ENCODE measurements around the gene OFD1. TPM values are rescaled to one million over a fixed set of nuclear protein-coding genes. Genes with fewer than 3 reads are reported as not detected.
"Not testable (repeated sequence)": the region's sequence is repeated elsewhere in the genome, so short reads cannot be mapped to it uniquely, and the experiment has no call there.

The OFD1 gene
- total and polyA plus RNA-seq, 2 of the 8 experiments (the other 6 are each of a cell fraction or from before 2014, with no cell fraction given): 8.0 to 23.4 TPM

DNA sequence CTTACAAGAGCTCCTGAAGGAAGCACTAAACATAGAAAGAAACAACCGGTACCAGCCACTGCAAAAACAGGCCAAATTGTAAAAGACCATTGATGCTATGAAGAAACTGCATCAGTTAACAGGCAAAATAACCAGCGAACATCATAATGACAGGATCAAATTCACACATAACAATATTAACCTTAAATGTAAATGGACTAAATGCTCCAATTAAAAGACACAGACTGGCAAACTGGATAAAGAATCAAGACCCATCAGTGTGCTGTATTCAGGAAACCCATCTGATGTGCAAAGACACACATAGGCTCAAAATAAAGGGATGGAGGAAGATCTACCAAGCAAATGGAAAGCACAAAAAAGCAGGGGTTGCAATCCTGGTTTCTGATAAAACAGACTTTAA lies 8.0 kb upstream of the OFD1 start:
- DNase-seq (ENCODE audit: low read depth in 1 of 2, low spot score in 2 of 2); H3K4ac ChIP-seq (replicated peaks; ENCODE audit: insufficient read length, low read depth, low read length); H3K9me3 ChIP-seq (ENCODE audit: insufficient read depth in 2 of 2, low read depth in 1 of 2, low read length in 1 of 2); H2BK120ac ChIP-seq (replicated peaks; ENCODE audit: low read depth, low read length); H3K18ac ChIP-seq (ENCODE audit: extremely low read depth, low read length); H3K4me3 ChIP-seq (ENCODE audit: extremely low read depth in 1 of 4, insufficient read depth in 2 of 4, low read depth in 3 of 4, low read length in 4 of 4); H3K23me2 ChIP-seq (ENCODE audit: low read depth, low read length); H3K9ac ChIP-seq (replicated peaks in 1 of 4; ENCODE audit: extremely low read depth in 1 of 4, low read depth in 3 of 4, low read length in 3 of 4); H4K20me1 ChIP-seq (replicated peaks in 1 of 2; ENCODE audit: control insufficient read depth in 1 of 2, insufficient read depth in 2 of 2, low read length in 2 of 2); H3K4me2 ChIP-seq (ENCODE audit: insufficient read depth in 1 of 2, low read depth in 2 of 2, low read length in 2 of 2); H2BK20ac ChIP-seq (ENCODE audit: low read length); FAIRE-seq; H4K91ac ChIP-seq (replicated peaks; ENCODE audit: insufficient read length, low read length); H3K23ac ChIP-seq (ENCODE audit: insufficient read length); H3K79me1 ChIP-seq (ENCODE audit: low read depth, low read length); H2AFZ ChIP-seq (ENCODE audit: low read length); H3K56ac ChIP-seq (replicated peaks; ENCODE audit: insufficient read length, low read depth, low read length); H2BK15ac ChIP-seq (ENCODE audit: low read length); H3K27me3 ChIP-seq (replicated peaks in 1 of 4; ENCODE audit: control insufficient read depth in 3 of 4, extremely low read depth in 1 of 4, insufficient read depth in 3 of 4, low read length in 3 of 4); H2BK5ac ChIP-seq (ENCODE audit: low read depth, low read length); H3K4me1 ChIP-seq (replicated peaks in 1 of 4; ENCODE audit: control insufficient read depth in 3 of 4, insufficient read depth in 4 of 4, low read length in 3 of 4); H3K36me3 ChIP-seq (ENCODE audit: control insufficient read depth in 2 of 4, insufficient read depth in 4 of 4, low read length in 3 of 4); H4K8ac ChIP-seq (ENCODE audit: extremely low read depth, insufficient read depth, low read length); H3K14ac ChIP-seq (ENCODE audit: insufficient read length); H4K5ac ChIP-seq (ENCODE audit: insufficient read length, low read depth, low read length); H2AK5ac ChIP-seq (ENCODE audit: low read depth, low read length); H2BK12ac ChIP-seq (ENCODE audit: low read depth, low read length); H3K27ac ChIP-seq (ENCODE audit: low read depth, low read length): not testable (repeated sequence)
- ChIA-PET CTCF (ENCODE audit: partially characterized antibody) (interaction anchor here (1.9 kb wide), 1 partner anchor 36 kb away, joined by 4 read pairs; no protein-coding TSS in a partner anchor), POLR2A (ENCODE audit: partially characterized antibody) (interaction anchor here (3.6 kb wide), 1 partner anchor 8 kb away, joined by 19 read pairs; the partner anchor contains the start of genes OFD1 and TRAPPC2)
- 83% methylated on average over 2 of the region's 2 CpGs; no CpG with 5 or more reads in 1 of the 2 experiments for WGBS, 2 experiments (ENCODE audit: extremely low coverage in 1 of 2, insufficient coverage in 1 of 2, insufficient read length in 1 of 2, insufficient replicate concordance in 2 of 2, low coverage in 1 of 2, low lambda C conversion rate in 2 of 2, missing lambda C conversion rate in 1 of 2)
- H3K79me2 ChIP-seq (ENCODE audit: control insufficient read depth in 1 of 2, insufficient read depth in 2 of 2, low read length in 2 of 2): peaks cover 0 to 16% of the 10 kb centered on the region in 2 experiments; a peak in 2 of 4 replicates

DNA sequence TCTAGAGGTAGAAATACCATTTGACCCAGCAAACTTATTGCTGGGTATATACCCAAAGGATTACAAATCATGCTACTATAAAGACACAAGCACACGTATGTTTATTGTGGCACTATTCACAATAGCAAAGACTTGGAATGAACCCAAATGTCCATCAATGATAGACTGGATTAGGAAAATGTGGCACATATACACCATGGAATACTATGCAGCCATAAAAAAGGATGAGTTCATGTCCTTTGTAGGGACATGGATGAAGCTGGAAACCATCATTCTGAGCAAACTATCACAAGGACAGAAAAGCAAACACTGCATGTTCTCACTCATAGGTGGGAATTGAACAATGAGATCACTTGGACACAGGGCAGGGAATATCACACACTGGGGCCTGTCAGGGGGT lies 4.0 kb upstream of the OFD1 start:
- H3K79me1 ChIP-seq (ENCODE audit: low read depth, low read length); H4K5ac ChIP-seq (ENCODE audit: insufficient read length, low read depth, low read length); CTCF ChIA-PET (ENCODE audit: partially characterized antibody); H3K56ac ChIP-seq (replicated peaks; ENCODE audit: insufficient read length, low read depth, low read length); H3K27ac ChIP-seq (ENCODE audit: low read depth, low read length); H2AK5ac ChIP-seq (ENCODE audit: low read depth, low read length); FAIRE-seq; H3K27me3 ChIP-seq (replicated peaks in 1 of 4; ENCODE audit: control insufficient read depth in 3 of 4, extremely low read depth in 1 of 4, insufficient read depth in 3 of 4, low read length in 3 of 4); DNase-seq (ENCODE audit: low read depth in 1 of 2, low spot score in 2 of 2); H3K23ac ChIP-seq (ENCODE audit: insufficient read length); H2AFZ ChIP-seq (ENCODE audit: low read length); POLR2A ChIA-PET (ENCODE audit: partially characterized antibody); H4K91ac ChIP-seq (replicated peaks; ENCODE audit: insufficient read length, low read length); H3K14ac ChIP-seq (ENCODE audit: insufficient read length); H3K9me3 ChIP-seq (ENCODE audit: insufficient read depth in 2 of 2, low read depth in 1 of 2, low read length in 1 of 2); H2BK120ac ChIP-seq (replicated peaks; ENCODE audit: low read depth, low read length); H3K18ac ChIP-seq (ENCODE audit: extremely low read depth, low read length); H2BK20ac ChIP-seq (ENCODE audit: low read length); H3K4ac ChIP-seq (replicated peaks; ENCODE audit: insufficient read length, low read depth, low read length); H3K9ac ChIP-seq (replicated peaks in 1 of 4; ENCODE audit: extremely low read depth in 1 of 4, low read depth in 3 of 4, low read length in 3 of 4); H3K4me1 ChIP-seq (replicated peaks in 1 of 4; ENCODE audit: control insufficient read depth in 3 of 4, insufficient read depth in 4 of 4, low read length in 3 of 4); H3K4me2 ChIP-seq (ENCODE audit: insufficient read depth in 1 of 2, low read depth in 2 of 2, low read length in 2 of 2); H2BK12ac ChIP-seq (ENCODE audit: low read depth, low read length); H4K20me1 ChIP-seq (replicated peaks in 1 of 2; ENCODE audit: control insufficient read depth in 1 of 2, insufficient read depth in 2 of 2, low read length in 2 of 2); H3K4me3 ChIP-seq (ENCODE audit: extremely low read depth in 1 of 4, insufficient read depth in 2 of 4, low read depth in 3 of 4, low read length in 4 of 4); H4K8ac ChIP-seq (ENCODE audit: extremely low read depth, insufficient read depth, low read length); H3K36me3 ChIP-seq (ENCODE audit: control insufficient read depth in 2 of 4, insufficient read depth in 4 of 4, low read length in 3 of 4); H3K23me2 ChIP-seq (ENCODE audit: low read depth, low read length); H2BK5ac ChIP-seq (ENCODE audit: low read depth, low read length); H2BK15ac ChIP-seq (ENCODE audit: low read length): not testable (repeated sequence)
- peaks cover 0 to 34% of the 10 kb centered on the region in 2 experiments; a peak in 3 of 4 replicates for H3K79me2 ChIP-seq (ENCODE audit: control insufficient read depth in 1 of 2, insufficient read depth in 2 of 2, low read length in 2 of 2)
- 100% methylated on average over 1 of the region's 1 CpG; no CpG with 5 or more reads in 1 of the 2 experiments for WGBS, 2 experiments (ENCODE audit: extremely low coverage in 1 of 2, insufficient coverage in 1 of 2, insufficient read length in 1 of 2, insufficient replicate concordance in 2 of 2, low coverage in 1 of 2, low lambda C conversion rate in 2 of 2, missing lambda C conversion rate in 1 of 2)

Measured in H1 (cell line).